ENCODE measurements around the gene IL22RA2.

The IL22RA2 gene

GRCh38 chr6:137193256-137194070 lies 20.0 kb upstream of the IL22RA2 start:
- no peak for DNase-seq

GRCh38 chr6:137192821-137193220 lies 19.4 kb upstream of the IL22RA2 start:
- DNase-seq = no peak

GRCh38 chr6:137191670-137192069 lies 18.2 kb upstream of the IL22RA2 start:
- no peak for DNase-seq

GRCh38 chr6:137191236-137191635 lies 17.8 kb upstream of the IL22RA2 start:
- DNase-seq = no peak

GRCh38 chr6:137190583-137191094 lies 17.2 kb upstream of the IL22RA2 start:
- no peak for DNase-seq

GRCh38 chr6:137188855-137189254 lies 15.4 kb upstream of the IL22RA2 start:
- DNase-seq = peak in 1 of 2 experiments; percentile 27

- no peak for DNase-seq
These were observed 11.8 kb upstream of the IL22RA2 start for GRCh38 chr6:137185290-137185689.

- no peak for DNase-seq
These were observed 9.2 kb upstream of the IL22RA2 start for GRCh38 chr6:137182654-137183073.

- no peak for DNase-seq
These were observed 8.6 kb upstream of the IL22RA2 start for GRCh38 chr6:137181891-137182653.

- DNase-seq = no peak
These were observed 4.2 kb upstream of the IL22RA2 start for GRCh38 chr6:137177611-137178010.

GRCh38 chr6:137176729-137177128 lies 3.3 kb upstream of the IL22RA2 start:
- DNase-seq = no peak

GRCh38 chr6:137175868-137176245 lies 2.4 kb upstream of the IL22RA2 start:
- no peak for DNase-seq

- no peak for DNase-seq
These were observed 1.9 kb upstream of the IL22RA2 start for GRCh38 chr6:137175157-137175867.

GRCh38 chr6:137172734-137173431 lies 561 bp downstream of the IL22RA2 start:
- no peak for DNase-seq

GRCh38 chr6:137171824-137172733 lies 1.4 kb downstream of the IL22RA2 start:
- DNase-seq = no peak

- no peak for DNase-seq
These were observed 2.4 kb downstream of the IL22RA2 start for GRCh38 chr6:137171053-137171374.

- DNase-seq = no peak
These were observed 3.0 kb downstream of the IL22RA2 start for GRCh38 chr6:137170266-137171052.

- DNase-seq = no peak
These were observed 5.6 kb downstream of the IL22RA2 start for GRCh38 chr6:137167702-137168377.

GRCh38 chr6:137166247-137167098 lies 7.0 kb downstream of the IL22RA2 start:
- no peak for DNase-seq

Measured in NCI-H1930 (cell line).